ENCODE measurements around the gene GPRIN2. TPM values are rescaled to one million over a fixed set of nuclear protein-coding genes. Genes with fewer than 3 reads are reported as not detected.

The GPRIN2 gene
- total RNA-seq, 1 experiment from 2014 or later = 12.8 TPM

DNA sequence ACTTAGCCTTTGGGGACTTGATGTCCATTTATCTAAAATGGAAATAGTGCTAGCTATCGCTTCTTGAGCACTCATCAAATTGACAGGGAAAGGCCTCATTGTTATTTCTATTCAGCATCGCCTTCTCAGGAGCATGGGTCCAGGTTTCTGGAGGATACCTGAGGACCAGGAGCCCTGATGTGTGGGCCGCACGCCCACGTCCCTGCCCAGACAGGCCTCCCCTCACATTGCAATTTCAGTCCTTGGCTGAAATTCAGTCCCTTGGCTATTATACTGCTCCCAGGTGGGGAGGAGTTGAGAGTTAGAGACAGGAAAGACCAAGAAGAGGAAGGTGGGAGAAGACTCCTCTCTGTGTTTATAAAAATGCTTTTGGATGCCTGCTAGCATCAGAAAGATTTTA lies 38.9 kb downstream of the GPRIN2 start:
- H3K4me3 Mint-ChIP-seq (ENCODE audit: low read depth, unreplicated experiment) = no peak overlapping the region
- TF ChIP-seq, protein P1, sequence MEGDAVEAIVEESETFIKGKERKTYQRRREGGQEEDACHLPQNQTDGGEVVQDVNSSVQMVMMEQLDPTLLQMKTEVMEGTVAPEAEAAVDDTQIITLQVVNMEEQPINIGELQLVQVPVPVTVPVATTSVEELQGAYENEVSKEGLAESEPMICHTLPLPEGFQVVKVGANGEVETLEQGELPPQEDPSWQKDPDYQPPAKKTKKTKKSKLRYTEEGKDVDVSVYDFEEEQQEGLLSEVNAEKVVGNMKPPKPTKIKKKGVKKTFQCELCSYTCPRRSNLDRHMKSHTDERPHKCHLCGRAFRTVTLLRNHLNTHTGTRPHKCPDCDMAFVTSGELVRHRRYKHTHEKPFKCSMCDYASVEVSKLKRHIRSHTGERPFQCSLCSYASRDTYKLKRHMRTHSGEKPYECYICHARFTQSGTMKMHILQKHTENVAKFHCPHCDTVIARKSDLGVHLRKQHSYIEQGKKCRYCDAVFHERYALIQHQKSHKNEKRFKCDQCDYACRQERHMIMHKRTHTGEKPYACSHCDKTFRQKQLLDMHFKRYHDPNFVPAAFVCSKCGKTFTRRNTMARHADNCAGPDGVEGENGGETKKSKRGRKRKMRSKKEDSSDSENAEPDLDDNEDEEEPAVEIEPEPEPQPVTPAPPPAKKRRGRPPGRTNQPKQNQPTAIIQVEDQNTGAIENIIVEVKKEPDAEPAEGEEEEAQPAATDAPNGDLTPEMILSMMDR (IDR thresholded peaks at IDR 0.05; ENCODE audit: unreplicated experiment) = no peak
- H3K27me3 Mint-ChIP-seq (ENCODE audit: unreplicated experiment) = no peaks in the 10 kb centered on the region
- BruUV-seq (replicated peaks) = no TSS peak
- H3K9me3 Mint-ChIP-seq (ENCODE audit: low read depth, unreplicated experiment) = no peaks in the 10 kb centered on the region
- no peak overlapping the region for H3K27ac Mint-ChIP-seq (ENCODE audit: unreplicated experiment)
- DNase-seq = no peak
- intact Hi-C loops (cut with micrococcal nuclease; ENCODE audit: unreplicated experiment) = no loop called here
- peaks cover 8% of the 10 kb centered on the region for H3K4me1 Mint-ChIP-seq (ENCODE audit: low read depth, unreplicated experiment)
- no peaks in the 10 kb centered on the region for H3K36me3 Mint-ChIP-seq (ENCODE audit: insufficient read depth, unreplicated experiment)
- CTCF ChIA-PET = interaction anchor here (2.7 kb wide), 1 partner anchor 22 kb away, joined by 12 read pairs; no protein-coding TSS in a partner anchor

DNA sequence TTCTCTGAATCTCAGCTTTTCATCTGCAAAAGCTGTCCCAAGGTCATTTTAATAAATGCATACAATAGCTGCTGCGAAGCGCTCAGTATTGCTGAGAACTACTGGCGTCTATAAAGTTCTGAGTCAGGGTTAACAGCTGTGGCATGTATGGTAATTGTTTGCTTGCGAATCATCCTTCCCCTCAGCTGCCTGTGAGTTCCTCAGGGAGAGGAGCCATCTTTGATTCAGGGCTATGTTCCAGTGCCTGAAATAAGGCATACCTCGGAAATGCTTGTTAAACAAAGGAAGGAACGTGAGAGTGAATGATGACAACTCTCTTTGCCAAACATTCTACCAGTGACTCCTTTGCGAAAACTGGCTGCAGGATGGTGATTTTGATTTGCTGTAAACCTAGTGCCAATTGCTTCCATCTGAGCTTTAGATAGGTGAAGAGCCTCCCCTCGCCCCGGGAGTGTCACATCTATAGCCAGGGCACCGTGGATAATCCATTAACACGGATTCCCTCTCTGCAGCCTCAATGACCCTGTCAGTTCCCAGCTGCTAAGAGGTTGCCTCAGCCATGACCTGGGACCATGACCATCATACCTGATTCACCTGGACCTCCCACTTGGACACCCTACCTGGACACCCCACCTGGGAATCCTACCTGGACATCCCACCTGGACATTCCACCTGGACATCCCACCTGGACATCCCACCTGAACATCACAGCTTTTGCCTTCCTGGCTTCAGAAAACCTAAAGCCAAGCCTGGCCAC lies 39.6 kb downstream of the GPRIN2 start:
- Mint-ChIP-seq H3K36me3 (ENCODE audit: insufficient read depth, unreplicated experiment) (no peaks in the 10 kb centered on the region), H3K4me1 (ENCODE audit: low read depth, unreplicated experiment) (peaks cover 8% of the 10 kb centered on the region), H3K4me3 (ENCODE audit: low read depth, unreplicated experiment) (no peak overlapping the region), H3K27me3 (ENCODE audit: unreplicated experiment) (no peaks in the 10 kb centered on the region), H3K9me3 (ENCODE audit: low read depth, unreplicated experiment) (no peaks in the 10 kb centered on the region), H3K27ac (ENCODE audit: unreplicated experiment) (no peak overlapping the region)
- TF ChIP-seq, protein P1 (IDR thresholded peaks at IDR 0.05; ENCODE audit: unreplicated experiment) = no peak
- intact Hi-C loops (cut with micrococcal nuclease; ENCODE audit: unreplicated experiment) = no loop called here
- no TSS peak for BruUV-seq (replicated peaks)
- CTCF ChIA-PET = interaction anchor here (0.9 to 2.7 kb wide), 2 partner anchors 11 to 23 kb away, joined by 5 to 12 read pairs; no protein-coding TSS in a partner anchor
- peak; percentile 13 for DNase-seq

DNA sequence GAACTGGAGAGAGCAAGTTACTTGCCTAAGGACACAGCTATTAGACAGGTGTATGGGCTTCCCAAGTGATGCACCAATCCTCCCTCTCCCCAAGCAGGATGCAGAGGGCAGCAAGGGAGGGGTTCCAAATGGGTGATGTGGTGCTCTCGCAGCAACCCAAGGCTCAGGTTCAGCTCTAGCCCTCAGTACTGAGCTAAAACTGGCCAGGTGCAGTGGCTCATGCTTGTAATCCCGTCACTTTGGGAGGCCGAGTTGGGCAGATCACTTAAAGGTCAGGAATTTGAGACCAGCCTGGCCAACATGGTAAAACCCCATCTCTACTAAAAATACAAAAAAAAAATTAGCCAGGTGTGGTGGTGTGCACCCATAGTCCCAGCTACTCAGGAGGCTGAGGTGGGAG lies 40.7 kb downstream of the GPRIN2 start:
- Mint-ChIP-seq H3K27me3 (ENCODE audit: unreplicated experiment) (no peaks in the 10 kb centered on the region), H3K9me3 (ENCODE audit: low read depth, unreplicated experiment) (no peaks in the 10 kb centered on the region), H3K4me3 (ENCODE audit: low read depth, unreplicated experiment) (no peak overlapping the region), H3K36me3 (ENCODE audit: insufficient read depth, unreplicated experiment) (no peaks in the 10 kb centered on the region), H3K4me1 (ENCODE audit: low read depth, unreplicated experiment) (peaks cover 8% of the 10 kb centered on the region), H3K27ac (ENCODE audit: unreplicated experiment) (no peak overlapping the region)
- no TSS peak for BruUV-seq (replicated peaks)
- intact Hi-C loops (cut with micrococcal nuclease; ENCODE audit: unreplicated experiment) = no loop called here
- CTCF ChIA-PET = interaction anchor here (0.8 to 2.7 kb wide), 2 partner anchors 11 to 24 kb away, joined by 3 to 12 read pairs; no protein-coding TSS in a partner anchor
- DNase-seq = no peak
- TF ChIP-seq, protein P1 (IDR thresholded peaks at IDR 0.05; ENCODE audit: unreplicated experiment) = no peak

DNA sequence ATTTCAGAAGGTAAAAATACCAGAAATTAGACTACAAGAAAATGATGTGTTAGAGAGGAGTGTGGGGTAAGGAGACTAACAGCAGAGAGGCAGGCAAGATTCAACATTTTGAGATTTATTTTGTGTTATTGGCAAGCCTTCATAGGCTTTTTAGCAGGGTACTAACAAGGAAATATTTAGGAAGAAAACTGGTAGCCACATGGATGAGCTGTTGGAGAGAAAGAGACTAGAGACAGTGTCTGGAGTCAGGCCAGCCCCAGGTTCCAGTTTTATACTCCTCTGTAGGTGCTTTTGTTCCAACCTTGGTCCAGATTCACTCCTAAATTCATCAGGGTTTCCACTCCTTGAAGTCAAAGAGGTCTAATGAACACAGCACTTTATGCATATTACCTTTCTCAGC lies 41.1 kb downstream of the GPRIN2 start:
- no peak overlapping the region for H3K4me3 Mint-ChIP-seq (ENCODE audit: low read depth, unreplicated experiment)
- no peaks in the 10 kb centered on the region for H3K9me3 Mint-ChIP-seq (ENCODE audit: low read depth, unreplicated experiment)
- H3K4me1 Mint-ChIP-seq (ENCODE audit: low read depth, unreplicated experiment) = peaks cover 8% of the 10 kb centered on the region
- intact Hi-C loops (cut with micrococcal nuclease; ENCODE audit: unreplicated experiment) = no loop called here
- CTCF ChIA-PET = interaction anchor here (2.7 kb wide), 1 partner anchor 24 kb away, joined by 12 read pairs; no protein-coding TSS in a partner anchor
- TF ChIP-seq, protein P1 (IDR thresholded peaks at IDR 0.05; ENCODE audit: unreplicated experiment) = no peak
- H3K27me3 Mint-ChIP-seq (ENCODE audit: unreplicated experiment) = no peaks in the 10 kb centered on the region
- DNase-seq = no peak
- no TSS peak for BruUV-seq (replicated peaks)
- H3K27ac Mint-ChIP-seq (ENCODE audit: unreplicated experiment) = no peak overlapping the region
- H3K36me3 Mint-ChIP-seq (ENCODE audit: insufficient read depth, unreplicated experiment) = no peaks in the 10 kb centered on the region

Measured in Calu3 (cell line).